ENCODE data around the gene FAM241B.

DNA sequence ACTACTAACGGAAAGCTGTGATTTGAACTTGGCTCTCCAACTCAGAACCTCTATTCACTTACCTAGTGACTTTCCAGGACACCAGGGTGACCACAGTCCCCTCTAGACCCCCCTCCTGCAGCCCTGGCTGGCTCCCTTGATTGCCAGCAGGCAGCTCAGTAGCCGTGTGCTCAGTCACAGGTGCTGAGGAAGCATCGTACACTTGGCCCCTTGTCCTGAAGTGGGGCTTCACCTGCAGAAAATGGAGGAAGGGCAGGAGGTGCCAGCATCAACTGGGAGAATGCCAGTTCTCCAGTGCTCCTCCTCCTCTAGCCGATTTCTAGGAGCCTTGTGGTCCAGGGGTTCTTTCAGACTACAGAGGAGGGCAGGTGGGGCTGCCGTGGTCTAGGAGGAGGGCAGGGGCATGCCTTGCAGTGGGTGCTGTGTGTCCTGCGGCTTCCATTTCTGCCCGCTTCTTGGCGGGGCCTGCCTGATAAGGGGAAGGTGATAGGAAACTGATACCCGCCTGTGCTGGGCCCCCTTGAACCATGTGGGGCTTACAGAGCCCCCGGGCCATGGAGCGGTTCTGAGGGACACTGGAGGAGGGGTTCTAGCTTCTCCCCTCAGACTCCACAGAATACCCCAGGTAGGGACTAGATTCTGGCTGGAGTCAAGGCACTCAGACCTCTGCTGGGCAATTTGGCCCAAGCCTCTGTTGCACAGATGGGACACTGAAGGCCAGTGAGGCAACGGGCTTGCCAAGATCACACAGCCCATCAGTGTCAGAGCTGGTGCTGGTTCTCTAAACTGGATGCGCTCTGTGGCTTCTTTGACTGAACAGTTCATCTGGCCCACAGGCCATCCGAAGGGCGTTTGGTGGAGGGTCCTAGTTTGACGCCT is 14.0 kb downstream of the FAM241B start:
- TF ChIP-seq, protein P1, sequence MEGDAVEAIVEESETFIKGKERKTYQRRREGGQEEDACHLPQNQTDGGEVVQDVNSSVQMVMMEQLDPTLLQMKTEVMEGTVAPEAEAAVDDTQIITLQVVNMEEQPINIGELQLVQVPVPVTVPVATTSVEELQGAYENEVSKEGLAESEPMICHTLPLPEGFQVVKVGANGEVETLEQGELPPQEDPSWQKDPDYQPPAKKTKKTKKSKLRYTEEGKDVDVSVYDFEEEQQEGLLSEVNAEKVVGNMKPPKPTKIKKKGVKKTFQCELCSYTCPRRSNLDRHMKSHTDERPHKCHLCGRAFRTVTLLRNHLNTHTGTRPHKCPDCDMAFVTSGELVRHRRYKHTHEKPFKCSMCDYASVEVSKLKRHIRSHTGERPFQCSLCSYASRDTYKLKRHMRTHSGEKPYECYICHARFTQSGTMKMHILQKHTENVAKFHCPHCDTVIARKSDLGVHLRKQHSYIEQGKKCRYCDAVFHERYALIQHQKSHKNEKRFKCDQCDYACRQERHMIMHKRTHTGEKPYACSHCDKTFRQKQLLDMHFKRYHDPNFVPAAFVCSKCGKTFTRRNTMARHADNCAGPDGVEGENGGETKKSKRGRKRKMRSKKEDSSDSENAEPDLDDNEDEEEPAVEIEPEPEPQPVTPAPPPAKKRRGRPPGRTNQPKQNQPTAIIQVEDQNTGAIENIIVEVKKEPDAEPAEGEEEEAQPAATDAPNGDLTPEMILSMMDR (IDR thresholded peaks at IDR 0.05): no peak
- TF ChIP-seq POLR2A (IDR thresholded peaks at IDR 0.05): no peak
